Endothelial cell (in vitro differentiated cells): ENCODE measurements around the gene ACOXL. TPM values are rescaled to one million over a fixed set of nuclear protein-coding genes. Genes with fewer than 3 reads are reported as not detected.

ENCODE experiments used
- DNase-seq: peaks from one replicate; pipeline ENCODE4 v3.0.0; 2021; ENCODE audit warnings: low spot score
- H3K27ac Mint-ChIP-seq: one replicate; pipeline ENCODE4 v1.8.0; 2021; ENCODE audit warnings: mixed read lengths, inconsistent platforms; ENCODE audit not compliant: unreplicated experiment
- H3K27me3 Mint-ChIP-seq: one replicate; pipeline ENCODE4 v1.8.0; 2021; ENCODE audit warnings: mild to moderate bottlenecking, moderate library complexity, mixed read lengths, inconsistent platforms; ENCODE audit not compliant: unreplicated experiment
- H3K36me3 Mint-ChIP-seq: one replicate; pipeline ENCODE4 v1.8.0; 2021; ENCODE audit warnings: mild to moderate bottlenecking, low read depth, mixed read lengths, inconsistent platforms; ENCODE audit not compliant: unreplicated experiment
- H3K4me1 Mint-ChIP-seq: one replicate; pipeline ENCODE4 v1.8.0; 2021; ENCODE audit warnings: mild to moderate bottlenecking, mixed read lengths, inconsistent platforms; ENCODE audit not compliant: unreplicated experiment
- H3K4me3 Mint-ChIP-seq: one replicate; pipeline ENCODE4 v1.8.0; 2021; ENCODE audit warnings: mild to moderate bottlenecking, mixed read lengths, inconsistent platforms; ENCODE audit not compliant: unreplicated experiment
- H3K9me3 Mint-ChIP-seq: one replicate; pipeline ENCODE4 v1.8.0; 2021; ENCODE audit warnings: mixed read lengths, inconsistent platforms; ENCODE audit not compliant: unreplicated experiment
- CTCF ChIP-seq: fragments of 200-600 bp; sonication (generic); IDR thresholded peaks from one replicate; pipeline ENCODE4 v1.5.0; 2021; ENCODE audit warnings: antibody characterized with exemption; ENCODE audit not compliant: unreplicated experiment
- total RNA-seq: library from RNA; stranded (reverse); fragmentation: NEBNext Ultra II Directional; extraction: Animal tissue kit (Norgen Biotek cat#: 25700); gene quantifications from one replicate; pipeline ENCODE4 v1.2.1, GENCODE V29; 2021; ENCODE audit not compliant: unreplicated experiment

The ACOXL gene
- total RNA-seq, 1 donor from 2014 or later, result 0.44 TPM

GRCh38 chr2:110919738-110920137 is 187.4 kb downstream of the ACOXL start:
- no peak overlapping the region for H3K27ac Mint-ChIP-seq
- H3K27me3 Mint-ChIP-seq, result no peaks in the 10 kb centered on the region
- DNase-seq, result no peak
- no peak overlapping the region for H3K4me3 Mint-ChIP-seq
- no peaks in the 10 kb centered on the region for H3K36me3 Mint-ChIP-seq
- no peak for TF ChIP-seq CTCF
- H3K4me1 Mint-ChIP-seq, result no peaks in the 10 kb centered on the region
- no peaks in the 10 kb centered on the region for H3K9me3 Mint-ChIP-seq

DNA sequence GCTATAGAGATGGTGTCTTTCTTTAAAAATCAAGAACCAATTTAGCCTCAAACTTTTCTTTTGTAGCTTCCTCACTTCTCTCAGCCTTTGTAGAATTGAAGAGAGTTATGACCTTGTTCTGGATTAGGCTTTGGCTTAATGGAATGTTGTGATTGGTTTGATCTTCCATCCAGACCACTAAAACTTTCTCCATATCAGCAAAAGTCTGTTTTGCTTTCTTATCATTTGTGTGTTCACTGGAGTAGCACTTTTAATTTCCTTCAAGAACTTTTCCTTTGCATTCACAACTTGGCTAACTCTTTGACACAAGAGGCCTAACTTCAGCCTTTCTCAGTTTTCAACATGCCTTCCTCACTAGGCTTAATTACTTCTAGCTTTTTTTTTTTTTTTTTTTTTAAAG is 193.1 kb downstream of the ACOXL start:
- peaks cover 8% of the 10 kb centered on the region for H3K9me3 Mint-ChIP-seq
- no peak overlapping the region for H3K27ac Mint-ChIP-seq
- no peak for DNase-seq
- peaks cover 5% of the 10 kb centered on the region for H3K36me3 Mint-ChIP-seq
- no peak overlapping the region for H3K4me3 Mint-ChIP-seq
- no peak for TF ChIP-seq CTCF
- no peaks in the 10 kb centered on the region for H3K27me3 Mint-ChIP-seq
- no peaks in the 10 kb centered on the region for H3K4me1 Mint-ChIP-seq

DNA sequence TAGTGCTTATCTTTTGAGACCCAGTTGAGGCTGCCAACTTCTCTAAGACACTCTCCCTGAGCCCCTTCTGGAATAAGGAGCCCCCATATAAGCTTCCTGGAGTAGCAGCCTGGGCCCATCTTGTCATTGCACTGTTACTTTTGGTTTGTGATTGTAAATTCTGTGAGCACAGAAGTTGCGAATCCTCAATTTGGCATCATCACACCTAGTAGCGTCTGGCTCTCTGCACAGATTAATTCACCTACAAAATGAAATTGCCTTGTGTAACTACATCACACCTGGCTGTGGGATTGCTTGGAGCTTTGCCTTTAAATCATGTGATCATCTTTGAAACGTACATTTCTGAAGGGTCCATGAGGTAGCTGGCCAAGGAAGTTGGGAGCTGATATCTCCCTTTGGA is 195.2 kb downstream of the ACOXL start:
- Mint-ChIP-seq H3K4me3 (no peak overlapping the region), H3K9me3 (peaks cover 12% of the 10 kb centered on the region), H3K27ac (no peak overlapping the region), H3K27me3 (no peaks in the 10 kb centered on the region), H3K36me3 (peaks cover 5% of the 10 kb centered on the region), H3K4me1 (no peaks in the 10 kb centered on the region)
- no peak for DNase-seq
- TF ChIP-seq CTCF, result no peak

DNA sequence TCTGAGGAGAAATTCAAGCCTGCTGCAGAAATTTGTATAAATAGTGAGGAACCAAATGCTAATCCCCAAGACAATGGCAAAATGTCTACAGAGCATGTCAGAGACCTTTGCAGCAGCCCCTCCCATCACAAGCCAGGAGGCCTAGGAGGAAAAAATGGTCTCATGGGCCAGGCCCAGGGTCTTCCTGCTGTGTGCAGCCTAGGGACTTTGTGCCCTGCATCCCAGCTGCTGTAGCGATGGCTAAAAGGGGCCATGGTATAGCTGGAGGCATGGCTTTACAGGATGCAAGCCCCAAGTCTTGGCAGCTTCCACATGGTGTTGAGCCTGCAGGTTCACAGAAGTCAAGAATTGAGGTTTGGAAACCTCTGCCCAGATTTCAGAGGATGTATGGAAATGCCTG is 197.2 kb downstream of the ACOXL start:
- peaks cover 12% of the 10 kb centered on the region for H3K9me3 Mint-ChIP-seq
- no peak for DNase-seq
- TF ChIP-seq CTCF, result no peak
- no peak overlapping the region for H3K4me3 Mint-ChIP-seq
- peaks cover 5% of the 10 kb centered on the region for H3K4me1 Mint-ChIP-seq
- no peak overlapping the region for H3K27ac Mint-ChIP-seq
- peaks cover 5% of the 10 kb centered on the region for H3K36me3 Mint-ChIP-seq
- H3K27me3 Mint-ChIP-seq, result peaks cover 1% of the 10 kb centered on the region

GRCh38 chr2:110931648-110932047 is 199.3 kb downstream of the ACOXL start:
- no peak for DNase-seq
- no peak overlapping the region for H3K4me3 Mint-ChIP-seq

More at GRCh38 chr2:110931648-110932047, 199.3 kb downstream of the ACOXL start:
- Mint-ChIP-seq H3K27me3 (peaks cover 3% of the 10 kb centered on the region), H3K36me3 (peaks cover 5% of the 10 kb centered on the region), H3K9me3 (peaks cover 12% of the 10 kb centered on the region), H3K4me1 (peaks cover 5% of the 10 kb centered on the region), H3K27ac (no peak overlapping the region)
- no peak for TF ChIP-seq CTCF
